H1 (cell line): Measurements from ENCODE around the gene MBNL2. TPM values are rescaled to one million over a fixed set of nuclear protein-coding genes. Genes with fewer than 3 reads are reported as not detected.

Source experiments
- CTCF ChIA-PET: fragments of 300-600 bp; sonication (Branson Sonifier 250); formaldehyde crosslinking; loops from one replicate; lab custom pipeline; 2021; ENCODE audit not compliant: partially characterized antibody; lab: Charles Lee
- POLR2A ChIA-PET: fragments of 300-600 bp; sonication (Branson Sonifier 250); formaldehyde crosslinking; loops from one replicate; lab custom pipeline; 2021; ENCODE audit warnings: inconsistent platforms; ENCODE audit not compliant: partially characterized antibody; lab: Charles Lee
- DNase-seq, 2 experiments: peaks; one replicate each; pipeline versions ENCODE4 v3.0.0 to v3.0.0-alpha.2; 2010 to 2022; ENCODE audit warnings: low spot score in 2 of 2, low read depth in 1 of 2, mixed read lengths in 1 of 2
- FAIRE-seq: peaks from 2 replicates; lab custom pipeline; 2011; peaks lifted over from hg19 to GRCh38; lab: Jason Lieb, UNC
- H2AFZ ChIP-seq: 2 replicates; pipeline ENCODE4 v1.8.1; 2012; ENCODE audit warnings: low read length, inconsistent platforms
- H2AK5ac ChIP-seq: 2 replicates; pipeline ENCODE4 v1.6.1; 2013; ENCODE audit warnings: low read depth, low read length
- H2BK120ac ChIP-seq: replicated peaks from 2 replicates; pipeline ENCODE3; 2013; ENCODE audit warnings: low read depth, low read length, inconsistent platforms
- H2BK12ac ChIP-seq: 2 replicates; pipeline ENCODE4 v1.6.1; 2013; ENCODE audit warnings: low read depth, low read length
- H2BK15ac ChIP-seq: 2 replicates; pipeline ENCODE4 v1.6.1; 2013; ENCODE audit warnings: low read length
- H2BK20ac ChIP-seq: 2 replicates; pipeline ENCODE4 v1.6.1; 2013; ENCODE audit warnings: low read length
- H2BK5ac ChIP-seq: 2 replicates; pipeline ENCODE4 v1.6.1; 2013; ENCODE audit warnings: low read depth, low read length
- H3K14ac ChIP-seq: 2 replicates; pipeline ENCODE4 v1.6.1; 2013; ENCODE audit warnings: inconsistent platforms; ENCODE audit not compliant: insufficient read length
- H3K18ac ChIP-seq: 2 replicates; pipeline ENCODE4 v1.6.1; 2013; ENCODE audit warnings: low read length; ENCODE audit errors: extremely low read depth
- H3K23ac ChIP-seq: 2 replicates; pipeline ENCODE4 v1.6.1; 2013; ENCODE audit warnings: inconsistent platforms; ENCODE audit not compliant: insufficient read length
- H3K23me2 ChIP-seq: 2 replicates; pipeline ENCODE4 v1.6.1; 2013; ENCODE audit warnings: low read depth, low read length
- H3K27ac ChIP-seq: 2 replicates; pipeline ENCODE4 v1.6.1; 2011; ENCODE audit warnings: low read depth, low read length, inconsistent platforms
- H3K27me3 ChIP-seq, 4 experiments: replicated peaks in 1 of 4; 1 replicate in 1 of 4; 2 replicates in 3 of 4; pipeline versions ENCODE4 v1.6.1 to v1.8.1; 2011 to 2013; ENCODE audit warnings: low read length in 3 of 4, mild to moderate bottlenecking in 3 of 4, inconsistent platforms in 2 of 4, mixed read lengths in 2 of 4, moderate library complexity in 1 of 4; ENCODE audit not compliant: control insufficient read depth in 3 of 4, insufficient read depth in 3 of 4; ENCODE audit errors: extremely low read depth in 1 of 4
- H3K36me3 ChIP-seq, 4 experiments: 2 replicates each; pipeline versions ENCODE4 v1.6.1 to v1.8.1; 2011 to 2013; ENCODE audit warnings: mild to moderate bottlenecking in 4 of 4, low read length in 3 of 4, moderate library complexity in 2 of 4, control low read depth in 1 of 4, inconsistent platforms in 1 of 4; ENCODE audit not compliant: insufficient read depth in 4 of 4, control insufficient read depth in 2 of 4
- H3K4ac ChIP-seq: replicated peaks from 2 replicates; pipeline ENCODE3; 2013; ENCODE audit warnings: low read length, low read depth, mixed read lengths, inconsistent platforms; ENCODE audit not compliant: insufficient read length
- H3K4me1 ChIP-seq, 4 experiments: replicated peaks in 1 of 4; 1 replicate in 1 of 4; 2 replicates in 3 of 4; pipeline versions ENCODE4 v1.6.1 to v1.8.1; 2011 to 2013; ENCODE audit warnings: low read length in 3 of 4, inconsistent platforms in 2 of 4, mixed read lengths in 1 of 4; ENCODE audit not compliant: insufficient read depth in 4 of 4, control insufficient read depth in 3 of 4
- H3K4me2 ChIP-seq, 2 experiments: 2 replicates each; pipeline versions ENCODE4 v1.6.1 to v1.8.1; 2011 to 2013; ENCODE audit warnings: low read depth in 2 of 2, low read length in 2 of 2, control low read depth in 1 of 2, inconsistent platforms in 1 of 2, mild to moderate bottlenecking in 1 of 2; ENCODE audit not compliant: insufficient read depth in 1 of 2
- H3K4me3 ChIP-seq, 4 experiments: fragments of 200-600, 300-600 bp in 1 of 4; sonication (generic), shearing (Covaris generic), sonication (Bioruptor Twin) in 1 of 4; 2 replicates each; pipeline versions ENCODE4 v1.5.1 to v1.8.1; 2011 to 2016; ENCODE audit warnings: low read length in 4 of 4, low read depth in 3 of 4, control low read depth in 2 of 4, inconsistent platforms in 2 of 4, mild to moderate bottlenecking in 2 of 4, mixed read lengths in 1 of 4, moderate library complexity in 1 of 4; ENCODE audit not compliant: insufficient read depth in 2 of 4; ENCODE audit errors: extremely low read depth in 1 of 4
- H3K56ac ChIP-seq: replicated peaks from 2 replicates; pipeline ENCODE3; 2013; ENCODE audit warnings: low read depth, mild to moderate bottlenecking, mixed read lengths, low read length, inconsistent platforms; ENCODE audit not compliant: insufficient read length
- H3K79me1 ChIP-seq: 2 replicates; pipeline ENCODE4 v1.6.1; 2013; ENCODE audit warnings: low read depth, low read length, control low read depth
- H3K79me2 ChIP-seq, 2 experiments: 2 replicates each; pipeline versions ENCODE4 v1.6.1 to v1.8.1; 2012 to 2013; ENCODE audit warnings: low read length in 2 of 2, mild to moderate bottlenecking in 2 of 2, inconsistent platforms in 1 of 2; ENCODE audit not compliant: insufficient read depth in 2 of 2, control insufficient read depth in 1 of 2
- H3K9ac ChIP-seq, 4 experiments: replicated peaks in 1 of 4; 1 replicate in 1 of 4; 2 replicates in 3 of 4; pipeline versions ENCODE4 v1.6.1 to v1.8.1; 2011 to 2013; ENCODE audit warnings: low read depth in 3 of 4, low read length in 3 of 4, control low read depth in 2 of 4, mild to moderate bottlenecking in 2 of 4, moderate library complexity in 2 of 4, inconsistent platforms in 1 of 4; ENCODE audit errors: extremely low read depth in 1 of 4
- H3K9me3 ChIP-seq, 2 experiments: 2 replicates each; pipeline versions ENCODE4 v1.6.1 to v1.8.1; 2012 to 2013; ENCODE audit warnings: mild to moderate bottlenecking in 2 of 2, moderate library complexity in 2 of 2, control low read depth in 1 of 2, inconsistent platforms in 1 of 2, low read depth in 1 of 2, low read length in 1 of 2, mixed read lengths in 1 of 2; ENCODE audit not compliant: insufficient read depth in 2 of 2
- H4K20me1 ChIP-seq, 2 experiments: replicated peaks in 1 of 2; 2 replicates each; pipeline versions ENCODE3 to v1.8.1; 2011 to 2013; ENCODE audit warnings: inconsistent platforms in 2 of 2, low read length in 2 of 2, mild to moderate bottlenecking in 1 of 2; ENCODE audit not compliant: insufficient read depth in 2 of 2, control insufficient read depth in 1 of 2
- H4K5ac ChIP-seq: 2 replicates; pipeline ENCODE4 v1.6.1; 2013; ENCODE audit warnings: low read length, low read depth, mixed read lengths, inconsistent platforms; ENCODE audit not compliant: insufficient read length
- H4K8ac ChIP-seq: 2 replicates; pipeline ENCODE4 v1.8.0; 2013; ENCODE audit warnings: mild to moderate bottlenecking, moderate library complexity, low read length, inconsistent platforms; ENCODE audit not compliant: insufficient read depth; ENCODE audit errors: extremely low read depth
- H4K91ac ChIP-seq: replicated peaks from 2 replicates; pipeline ENCODE3; 2013; ENCODE audit warnings: low read length, mixed read lengths, inconsistent platforms; ENCODE audit not compliant: insufficient read length
- CREB1 ChIP-seq: IDR thresholded peaks from 2 replicates; pipeline ENCODE4 v1.6.1; 2012; ENCODE audit warnings: inconsistent platforms
- CTBP2 ChIP-seq: IDR thresholded peaks from 2 replicates; pipeline ENCODE4 v1.7.0; 2011; ENCODE audit warnings: borderline replicate concordance, mild to moderate bottlenecking, moderate library complexity, mixed read lengths, low read length; ENCODE audit not compliant: insufficient read depth, insufficient read length
- GABPA ChIP-seq: IDR thresholded peaks from 2 replicates; pipeline ENCODE4 v1.6.1; 2011; ENCODE audit warnings: mild to moderate bottlenecking, low read length, moderate library complexity, borderline replicate concordance; ENCODE audit not compliant: insufficient read depth
- GTF2F1 ChIP-seq: IDR thresholded peaks from 2 replicates; pipeline ENCODE4 v1.6.1; 2012; ENCODE audit warnings: low read depth, low read length, improper control_type of control experiment, borderline replicate concordance
- HDAC2 ChIP-seq, 2 experiments: fragments of 300-600 bp in 1 of 2; sonication (generic) in 1 of 2; IDR thresholded peaks; 2 replicates each; pipeline ENCODE4 v1.6.1; 2011 to 2012; ENCODE audit warnings: low read depth in 2 of 2, low read length in 2 of 2, mild to moderate bottlenecking in 2 of 2, moderate library complexity in 2 of 2, borderline replicate concordance in 1 of 2, inconsistent platforms in 1 of 2
- NRF1 ChIP-seq: IDR thresholded peaks from 2 replicates; pipeline ENCODE4 v1.6.1; 2011; ENCODE audit warnings: mild to moderate bottlenecking, low read depth, low read length, improper control_type of control experiment
- PHF8 ChIP-seq: fragments of 200-600 bp; sonication (generic); conservative IDR thresholded peaks from 2 replicates; pipeline ENCODE4 v1.7.1; 2012; ENCODE audit warnings: low read depth, mild to moderate bottlenecking, inconsistent platforms, low read length, moderate library complexity
- POLR2A ChIP-seq, 2 experiments: IDR thresholded peaks; 1 replicate in 1 of 2; 2 replicates in 1 of 2; pipeline ENCODE4 v1.6.1; 2011; ENCODE audit warnings: low read depth in 2 of 2, low read length in 2 of 2, mild to moderate bottlenecking in 2 of 2; ENCODE audit errors: control extremely low read depth in 1 of 2
- RNF2 ChIP-seq: fragments of 200-900, 300-1000 bp; sonication (generic); IDR thresholded peaks from 2 replicates; pipeline ENCODE4 v1.7.1; 2016; ENCODE audit warnings: borderline replicate concordance, low read depth, mild to moderate bottlenecking, antibody characterized with exemption, low read length; ENCODE audit not compliant: poor library complexity, severe bottlenecking; ENCODE audit errors: missing control alignments
- SP1 ChIP-seq: IDR thresholded peaks from 2 replicates; pipeline ENCODE4 v1.6.1; 2011; ENCODE audit warnings: low read depth, low read length
- TAF7 ChIP-seq: optimal IDR thresholded peaks from 2 replicates; pipeline ENCODE3; 2011; ENCODE audit warnings: low read depth, mild to moderate bottlenecking, inconsistent platforms, low read length, moderate library complexity, borderline replicate concordance
- TCF12 ChIP-seq: IDR thresholded peaks from 2 replicates; pipeline ENCODE4 v1.6.1; 2011; ENCODE audit warnings: low read depth, mild to moderate bottlenecking, low read length
- WGBS, 2 experiments: shearing (Covaris generic) in 1 of 2; methylation state at CpG; one replicate each; pipeline versions ENCODE4 v1.1.6 to v1.1.7; 2013 to 2015; ENCODE audit warnings: low lambda C conversion rate in 2 of 2, mixed read lengths in 2 of 2, inconsistent platforms in 1 of 2, low coverage in 1 of 2, missing lambda C conversion rate in 1 of 2; ENCODE audit not compliant: insufficient replicate concordance in 2 of 2, insufficient coverage in 1 of 2, insufficient read length in 1 of 2; ENCODE audit errors: extremely low coverage in 1 of 2, missing lambda C conversion rate in 1 of 2; 5-methylcytosine and 5-hydroxymethylcytosine counted together
- polyA plus RNA-seq, 7 experiments: library from polyadenylated mRNA; depleted of rRNA in 3 of 7; stranded (reverse) in 5 of 7; unstranded in 2 of 7; fragments of >200 nt in 5 of 7; fragments of 200-250 nt in 2 of 7; gene quantifications; 1 replicate in 5 of 7; 2 replicates in 1 of 7; 4 replicates in 1 of 7; pipeline versions ENCODE4 v1.2.1 to v1.2.3, GENCODE V29; 2011 to 2013; ENCODE audit warnings: missing spikeins in 2 of 7, mixed read lengths in 2 of 7
- total RNA-seq: library from RNA; stranded (reverse); fragmentation: NEBNext Ultra II Directional; extraction: Animal tissue kit (Norgen Biotek cat#: 25700); gene quantifications from 2 replicates; pipeline ENCODE4 v1.2.1, GENCODE V29; 2021
- TF ChIP-seq, protein P1 (sequence below): IDR thresholded peaks from 2 replicates; pipeline ENCODE4 v1.6.1; 2011; ENCODE audit warnings: low read depth, mild to moderate bottlenecking, low read length; ENCODE audit not compliant: insufficient read depth

The MBNL2 gene
- total and polyA plus RNA-seq, 2 of the 8 experiments (the other 6 are each of a cell fraction or from before 2014, with no cell fraction given) = 1.0 to 2.6 TPM

- CTCF ChIA-PET = interaction anchor here (1.8 to 2.0 kb wide), 2 partner anchors 30 to 121 kb away, joined by 7 read pairs; no protein-coding TSS in a partner anchor
- TF ChIP-seq HDAC2 (IDR thresholded peaks at IDR 0.05; ENCODE audit: borderline replicate concordance in 1 of 2, low read depth in 2 of 2, low read length in 2 of 2) (no peak), RNF2 (no peak), POLR2A (IDR thresholded peaks at IDR 0.05; ENCODE audit: control extremely low read depth in 1 of 2, low read depth in 2 of 2, low read length in 2 of 2) (no peak), GABPA (no peak), TCF12 (no peak), TAF7 (no peak), SP1 (no peak), CREB1 (no peak), PHF8 (no peak), GTF2F1 (no peak), CTBP2 (no peak), NRF1 (no peak)
- TF ChIP-seq, protein P1, sequence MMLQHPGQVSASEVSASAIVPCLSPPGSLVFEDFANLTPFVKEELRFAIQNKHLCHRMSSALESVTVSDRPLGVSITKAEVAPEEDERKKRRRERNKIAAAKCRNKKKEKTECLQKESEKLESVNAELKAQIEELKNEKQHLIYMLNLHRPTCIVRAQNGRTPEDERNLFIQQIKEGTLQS = no peak
Measured at GRCh38 chr13:97238432-97238831, 16.3 kb downstream of the MBNL2 start.

More at GRCh38 chr13:97238432-97238831, 16.3 kb downstream of the MBNL2 start:
- POLR2A ChIA-PET = no interaction called here
- H3K4me1 ChIP-seq = peaks cover 2 to 14% (median 11%) of the 10 kb centered on the region in 4 experiments; a peak in 6 of 7 replicates
- H3K9ac ChIP-seq = no peak overlapping the region
- H2BK120ac ChIP-seq = no peak overlapping the region
- 84% methylated on average over 5 of the region's 5 CpGs; no CpG with 5 or more reads in 1 of the 2 experiments for WGBS, 2 experiments
- no peak overlapping the region for H2BK12ac ChIP-seq
- no peak overlapping the region for H4K5ac ChIP-seq
- no peak overlapping the region for H3K4me3 ChIP-seq
- DNase-seq (no peak), FAIRE-seq (no peak)
- H4K8ac ChIP-seq = no peak overlapping the region
- H3K4ac ChIP-seq = no peak overlapping the region
- H3K18ac ChIP-seq = no peak overlapping the region
- H2BK5ac ChIP-seq = no peak overlapping the region
- H3K9me3 ChIP-seq = no peaks in the 10 kb centered on the region
- peaks cover 2 to 3% of the 10 kb centered on the region in 2 experiments for H4K20me1 ChIP-seq
- no peak overlapping the region for H2BK15ac ChIP-seq
- H3K14ac ChIP-seq = no peak overlapping the region
- no peak overlapping the region for H3K23ac ChIP-seq
- H3K79me1 ChIP-seq = no peaks in the 10 kb centered on the region
- H3K27me3 ChIP-seq = peaks cover 3 to 26% (median 15%) of the 10 kb centered on the region in 4 experiments
- no peak overlapping the region for H2AK5ac ChIP-seq
- no peak overlapping the region for H4K91ac ChIP-seq
- H2AFZ ChIP-seq = no peak overlapping the region
- H3K56ac ChIP-seq = no peak overlapping the region
- H2BK20ac ChIP-seq = no peak overlapping the region
- no peaks in the 10 kb centered on the region for H3K36me3 ChIP-seq
- H3K27ac ChIP-seq = no peak overlapping the region
- H3K23me2 ChIP-seq = no peaks in the 10 kb centered on the region
- no peak overlapping the region for H3K4me2 ChIP-seq
- H3K79me2 ChIP-seq = no peaks in the 10 kb centered on the region
